ENCODE data around the gene GBP6.
"Not testable (repeated sequence)": the region's sequence is repeated elsewhere in the genome, so short reads cannot be mapped to it uniquely, and the experiment has no call there.

GBP6 gene

DNA sequence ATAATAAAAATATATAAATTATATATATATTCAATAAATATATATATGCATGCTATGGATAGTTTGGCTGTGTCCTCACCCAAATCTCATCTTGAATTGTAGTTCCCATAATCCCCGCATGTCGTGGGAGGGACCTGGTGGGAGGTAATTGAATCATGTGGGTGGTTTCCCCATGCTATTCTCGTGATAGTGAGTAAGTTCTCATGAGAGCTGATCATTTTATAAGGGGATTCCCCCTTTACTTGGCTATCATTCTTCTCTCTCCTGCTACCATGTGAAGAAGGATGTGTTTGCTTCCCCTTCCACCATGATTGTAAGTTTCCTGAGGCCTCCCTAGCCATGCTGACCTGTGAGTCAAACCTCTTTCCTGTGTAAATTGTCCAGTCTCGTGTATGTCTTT is 10.0 kb downstream of the GBP6 start:
- peak; percentile 22 for DNase-seq (ENCODE audit: low read depth)

DNA sequence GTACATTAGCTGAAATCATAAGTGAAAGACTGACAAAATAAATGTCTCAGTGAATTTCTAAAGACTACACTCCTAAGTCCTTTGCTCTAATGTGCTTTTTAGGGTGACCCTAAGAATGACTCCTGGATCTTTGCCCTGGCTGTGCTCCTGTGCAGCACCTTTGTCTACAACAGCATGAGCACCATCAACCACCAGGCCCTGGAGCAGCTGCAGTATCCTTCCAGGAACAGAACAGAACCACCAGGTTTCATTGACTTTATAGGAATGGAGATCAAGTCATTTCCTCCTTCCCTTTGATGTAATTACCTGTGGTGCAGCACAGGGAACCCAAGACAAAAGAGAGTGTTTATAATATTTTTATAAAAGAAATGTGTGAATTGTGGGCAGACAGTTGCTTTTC is 14.1 kb downstream of the GBP6 start:
- DNase-seq (ENCODE audit: low read depth) = no peak

DNA sequence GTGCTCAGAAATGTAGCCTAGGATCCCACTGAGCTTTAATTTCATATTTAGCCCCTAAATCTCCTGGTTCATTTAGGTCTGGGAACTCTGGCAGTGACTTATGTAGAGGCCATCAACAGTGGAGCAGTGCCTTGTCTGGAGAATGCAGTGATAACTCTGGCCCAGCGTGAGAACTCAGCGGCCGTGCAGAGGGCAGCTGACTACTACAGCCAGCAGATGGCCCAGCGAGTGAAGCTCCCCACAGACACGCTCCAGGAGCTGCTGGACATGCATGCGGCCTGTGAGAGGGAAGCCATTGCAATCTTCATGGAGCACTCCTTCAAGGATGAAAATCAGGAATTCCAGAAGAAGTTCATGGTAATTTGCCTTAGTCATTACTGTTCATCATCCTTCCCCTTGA is 17.8 kb downstream of the GBP6 start:
- DNase-seq (ENCODE audit: low read depth) = no peak

DNA sequence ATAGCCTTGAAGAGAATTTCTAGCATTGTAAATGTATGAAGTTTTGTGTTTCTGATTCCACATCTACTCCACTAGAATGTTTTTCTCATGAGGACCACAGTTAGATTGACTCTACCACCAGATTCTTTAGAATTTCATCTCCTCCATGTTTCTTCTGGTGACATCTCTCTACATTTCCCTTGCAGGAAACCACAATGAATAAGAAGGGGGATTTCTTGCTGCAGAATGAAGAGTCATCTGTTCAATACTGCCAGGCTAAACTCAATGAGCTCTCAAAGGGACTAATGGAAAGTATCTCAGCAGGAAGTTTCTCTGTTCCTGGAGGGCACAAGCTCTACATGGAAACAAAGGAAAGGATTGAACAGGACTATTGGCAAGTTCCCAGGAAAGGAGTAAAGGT is 18.6 kb downstream of the GBP6 start:
- DNase-seq (ENCODE audit: low read depth) = no peak

DNA sequence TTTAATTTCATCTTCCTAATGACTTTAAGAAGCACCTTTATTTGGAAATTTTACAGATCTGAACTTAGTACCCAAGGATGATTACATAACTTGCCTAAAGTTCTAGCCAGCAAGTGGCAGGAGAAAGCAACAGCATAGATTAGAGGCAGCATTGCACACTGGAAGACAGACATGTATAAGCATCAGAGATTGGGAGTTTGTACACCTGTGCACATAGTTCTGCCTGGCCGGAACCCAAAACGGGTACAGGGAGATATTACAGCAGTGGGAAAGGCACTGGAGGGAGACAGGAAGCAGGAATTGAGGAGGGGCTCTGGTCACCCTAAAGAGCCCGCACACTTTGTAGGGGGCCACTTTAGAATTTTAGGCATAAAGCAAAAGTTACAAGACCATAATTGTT is 19.3 kb downstream of the GBP6 start:
- no peak for DNase-seq (ENCODE audit: low read depth)

DNA sequence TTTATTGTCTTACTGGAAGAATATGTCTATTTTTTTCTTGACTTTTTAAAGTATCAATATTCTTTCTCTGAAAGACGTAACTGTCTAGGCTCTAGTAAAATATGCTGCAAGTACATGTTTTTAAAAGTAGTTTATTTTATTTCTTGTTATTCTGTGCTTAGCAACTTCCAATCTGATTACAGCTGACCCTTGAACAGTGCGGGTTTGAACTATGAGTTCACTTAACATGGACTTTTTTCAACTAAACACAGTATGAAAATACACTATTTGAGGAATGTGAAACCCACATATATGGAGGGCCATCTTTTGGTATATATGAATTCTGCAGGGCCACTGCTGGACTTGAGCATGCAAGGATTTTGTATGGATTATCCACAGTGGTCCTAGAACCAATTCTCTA is 26.8 kb downstream of the GBP6 start:
- no peak for DNase-seq (ENCODE audit: low read depth)

DNA sequence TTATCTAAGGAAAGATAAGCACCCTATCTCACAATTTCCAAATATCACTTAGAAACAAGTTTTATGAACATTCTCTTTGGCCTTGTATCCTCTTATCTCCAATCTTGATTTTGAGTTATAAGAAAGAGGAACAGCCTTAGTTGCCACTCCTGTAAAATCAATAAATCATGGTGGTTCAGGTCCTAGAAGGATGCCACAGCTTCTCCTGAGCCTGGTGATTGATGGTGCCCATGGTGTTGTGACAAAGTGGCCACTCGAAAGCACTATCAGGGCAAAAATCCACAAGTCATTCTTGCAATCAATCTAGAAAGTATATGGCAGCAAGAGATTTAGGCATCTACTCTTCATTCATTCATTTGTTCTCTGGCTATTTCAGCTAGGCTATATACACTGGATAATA is 27.8 kb downstream of the GBP6 start:
- DNase-seq (ENCODE audit: low read depth) = no peak

DNA sequence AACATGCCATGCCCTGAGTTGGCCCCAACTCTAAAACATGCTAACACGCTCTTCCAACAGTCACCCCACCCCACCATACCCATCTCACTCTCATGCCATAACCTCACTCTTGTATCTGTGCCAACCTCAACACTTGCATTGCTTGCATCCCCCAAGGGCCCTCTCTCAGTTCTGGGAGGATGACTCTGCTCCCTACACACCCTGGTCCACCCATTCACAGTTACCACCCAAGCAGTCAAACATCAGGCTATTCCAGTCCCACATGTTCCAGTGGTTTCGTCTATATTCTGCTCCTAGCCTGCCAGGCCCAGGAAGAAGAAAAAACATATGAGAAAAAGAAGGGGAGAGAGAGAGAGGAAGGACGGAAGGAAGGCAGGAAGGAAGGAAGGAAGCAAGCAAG is 31.0 kb downstream of the GBP6 start:
- DNase-seq (ENCODE audit: low read depth) = no peak

DNA sequence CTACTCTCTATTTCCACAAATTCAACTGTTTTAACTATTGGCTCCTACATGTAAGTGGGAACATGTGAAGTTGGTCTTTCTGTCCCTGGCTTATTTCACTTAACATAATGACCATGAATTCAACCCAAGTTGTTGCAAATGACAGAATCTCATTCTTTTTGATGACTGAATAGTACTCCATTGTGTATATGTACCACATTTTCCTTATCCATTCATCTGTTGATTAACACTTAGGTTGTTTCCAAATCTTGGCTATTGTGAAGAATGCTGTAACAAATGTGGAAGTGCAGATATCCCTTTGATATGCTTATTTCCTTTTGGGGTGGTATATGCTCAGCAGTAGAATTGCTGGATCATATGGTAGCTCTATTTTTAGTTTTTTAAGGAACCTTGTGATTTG is 33.0 kb downstream of the GBP6 start:
- DNase-seq (ENCODE audit: low read depth) = no peak

DNA sequence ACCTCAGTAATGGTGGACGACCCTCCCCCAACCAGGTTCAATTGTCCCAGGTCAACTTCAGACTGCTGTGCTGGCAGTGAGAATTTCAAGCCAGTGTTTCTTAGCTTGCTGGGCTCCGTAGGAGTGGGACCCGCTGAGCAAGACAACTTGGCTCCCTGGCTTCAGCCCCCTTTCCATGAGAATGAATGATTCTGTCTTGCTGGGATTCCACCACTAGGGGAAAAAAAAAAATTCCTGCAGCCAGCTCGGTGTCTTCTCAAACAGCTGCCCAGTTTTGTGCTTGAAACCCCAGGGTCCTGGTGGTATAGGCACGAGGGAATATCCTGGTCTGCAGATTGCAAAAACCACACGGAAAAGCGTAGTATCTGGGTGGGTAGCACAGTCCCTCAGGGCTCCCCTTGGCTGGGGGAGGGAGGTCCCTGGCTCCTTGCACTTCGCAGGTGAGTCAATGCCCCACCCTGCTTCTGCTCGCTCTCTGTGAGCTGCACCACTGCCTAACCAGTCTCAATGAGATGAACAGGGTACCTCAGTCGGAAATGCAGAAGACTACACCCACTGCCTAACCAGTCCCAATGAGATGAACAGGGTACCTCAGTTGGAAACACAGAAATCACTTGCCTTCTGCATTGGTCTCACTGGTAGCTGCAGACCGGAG is 41.5 kb downstream of the GBP6 start:
- no peak for DNase-seq (ENCODE audit: low read depth)

DNA sequence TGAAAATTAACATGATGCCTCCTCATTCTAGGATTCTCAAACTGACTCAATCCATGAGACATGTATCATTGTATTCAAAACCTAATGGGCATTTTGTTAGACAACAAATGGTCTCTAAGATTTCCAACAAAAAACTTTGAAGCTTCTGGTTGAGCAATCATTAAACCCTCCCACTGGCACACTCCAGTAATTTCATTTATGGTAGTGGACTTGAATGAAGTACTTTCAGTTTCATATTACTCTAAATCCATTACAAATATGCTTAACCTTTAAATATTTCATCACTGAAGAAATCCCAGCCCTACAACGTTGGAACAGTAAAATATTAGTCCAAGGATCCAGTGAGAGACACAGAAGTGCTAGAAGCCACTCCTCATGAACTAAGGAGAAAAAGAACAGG is 43.5 kb downstream of the GBP6 start:
- peak; percentile 6 for DNase-seq (ENCODE audit: low read depth)

DNA sequence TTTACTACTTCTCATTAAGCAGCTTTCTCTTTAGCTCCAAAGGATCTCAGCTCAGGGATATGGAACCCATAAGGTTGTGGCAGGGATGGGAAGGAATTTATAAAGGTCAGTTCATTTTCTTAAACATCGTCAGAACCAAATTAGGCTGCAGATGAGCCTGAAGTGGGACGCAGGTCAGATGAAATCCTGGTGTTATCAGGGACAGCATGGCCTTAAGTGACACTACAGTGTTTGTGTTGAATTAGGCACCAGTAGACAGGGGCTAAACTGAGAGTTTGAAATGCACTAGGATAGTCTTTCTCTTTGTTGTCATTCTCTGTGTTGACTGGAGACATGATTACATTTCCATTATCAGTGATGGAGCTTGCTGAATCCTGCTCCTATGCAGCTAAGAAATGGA is 43.9 kb downstream of the GBP6 start:
- DNase-seq (ENCODE audit: low read depth) = not testable (repeated sequence)

DNA sequence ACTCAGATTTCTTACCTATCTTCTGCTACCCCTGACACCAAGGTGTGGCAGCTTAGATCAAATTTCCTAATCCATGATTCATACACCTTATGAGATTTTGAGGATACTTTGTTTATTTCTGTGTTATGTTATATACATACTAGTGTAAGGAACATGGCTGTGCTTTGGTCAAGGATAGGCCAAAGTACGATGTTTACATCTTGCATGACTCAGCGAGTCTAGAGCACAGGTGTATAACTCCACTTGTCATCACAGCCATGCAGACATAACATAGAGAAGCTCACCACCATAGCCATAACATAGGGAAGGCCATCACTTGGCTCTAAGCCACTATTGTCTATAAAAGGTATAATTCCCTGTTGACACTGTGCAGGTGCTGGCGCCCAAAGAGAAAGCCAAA is 61.2 kb downstream of the GBP6 start:
- no peak for DNase-seq (ENCODE audit: low read depth)

DNA sequence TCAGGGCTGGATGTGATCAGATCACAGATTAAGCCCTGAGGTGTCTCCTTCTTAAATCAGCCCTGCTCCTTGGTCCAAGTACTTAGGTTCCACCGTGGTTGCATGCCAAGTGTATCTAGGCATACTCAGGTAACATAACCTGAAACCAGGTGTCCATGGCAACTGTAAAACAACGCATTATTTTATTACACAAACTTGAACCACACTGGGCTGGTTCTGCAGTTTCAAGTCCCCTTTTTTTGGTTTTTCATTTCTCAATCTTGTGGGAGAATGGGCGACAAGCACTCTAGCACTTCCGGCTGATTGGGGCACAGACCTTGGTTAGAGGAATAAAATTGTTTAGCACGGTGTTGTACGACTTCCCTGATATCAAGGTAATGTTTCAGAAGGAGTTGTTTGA is 65.2 kb downstream of the GBP6 start:
- no peak for DNase-seq (ENCODE audit: low read depth)

DNA sequence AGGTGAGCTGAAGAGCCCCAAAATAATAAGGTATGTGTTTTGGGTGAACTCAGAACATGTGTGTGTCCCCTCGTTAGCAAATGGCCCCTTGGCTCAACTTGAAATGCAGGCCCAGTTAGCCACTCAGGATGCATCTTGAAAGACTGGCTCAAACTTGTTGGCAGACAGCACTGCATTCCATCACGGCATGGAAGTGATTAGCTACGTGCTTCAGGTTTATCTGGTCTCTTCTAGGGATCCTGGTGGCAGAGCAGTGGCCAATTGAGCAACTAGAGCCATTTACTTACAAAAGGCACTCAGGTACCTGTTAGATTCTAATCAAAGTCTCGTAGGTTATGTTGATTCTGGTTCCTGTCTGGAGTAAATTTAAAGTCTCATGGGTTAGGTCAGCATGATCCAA is 65.8 kb downstream of the GBP6 start:
- DNase-seq (ENCODE audit: low read depth) = not testable (repeated sequence)

DNA sequence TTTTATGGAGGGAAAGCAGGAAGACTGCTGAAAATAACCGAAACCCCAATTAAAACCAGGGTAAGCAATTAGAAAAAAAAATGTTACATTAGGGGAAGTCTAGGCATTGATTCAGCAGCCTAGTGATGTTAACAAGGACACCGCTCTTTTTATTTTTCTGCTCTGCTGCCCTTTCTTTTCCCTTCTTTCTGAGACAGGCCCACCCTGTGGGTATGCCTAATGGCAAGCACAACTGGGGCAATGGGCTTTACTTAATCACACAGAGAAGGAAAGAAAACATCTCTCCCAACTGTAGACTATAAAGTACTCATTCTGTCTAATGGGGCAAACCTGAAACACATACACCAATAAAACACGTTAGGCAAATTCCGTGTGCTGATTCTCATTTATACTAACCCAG is 69.6 kb downstream of the GBP6 start:
- DNase-seq (ENCODE audit: low read depth) = no peak

DNA sequence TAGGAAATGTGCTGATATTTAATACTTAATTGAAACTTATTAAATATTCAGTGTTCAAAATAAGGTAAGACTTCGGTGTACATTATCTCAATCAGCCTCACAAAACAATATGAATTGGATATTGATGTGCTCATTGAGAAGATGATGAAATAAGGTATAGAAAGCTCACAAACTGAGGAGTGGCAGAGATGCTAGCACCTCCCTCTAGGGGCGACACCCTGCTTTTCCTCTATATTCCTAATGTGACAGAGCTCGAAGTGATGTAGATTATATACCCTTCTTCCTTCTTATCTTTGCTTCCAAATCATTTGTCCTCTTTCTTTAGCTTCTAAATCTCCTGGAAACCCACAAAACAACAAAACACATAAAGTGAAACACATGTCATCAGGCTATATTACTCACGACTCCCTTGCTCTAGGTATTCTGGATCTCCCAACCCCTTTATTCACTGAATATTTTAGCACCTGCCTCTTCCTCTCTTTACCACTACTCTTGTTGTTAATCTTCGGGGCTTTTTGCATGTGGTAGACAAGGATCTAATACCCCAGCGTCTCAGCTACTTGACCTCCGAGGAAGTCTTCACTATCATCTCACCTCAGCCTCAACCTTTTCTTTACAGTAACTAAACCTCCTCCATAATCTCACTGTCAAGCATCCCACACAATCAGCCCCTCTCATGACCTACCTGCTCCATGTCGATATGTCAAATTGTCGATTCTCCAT is 70.4 kb downstream of the GBP6 start:
- not testable (repeated sequence) for DNase-seq (ENCODE audit: low read depth)
